ENCODE data around the gene NMRK2. TPM values are rescaled to one million over a fixed set of nuclear protein-coding genes. Genes with fewer than 3 reads are reported as not detected.
"Not testable (repeated sequence)": the region's sequence is repeated elsewhere in the genome, so short reads cannot be mapped to it uniquely, and the experiment has no call there.

NMRK2 gene
- total RNA-seq, 1 donor from 2014 or later = not detected

GRCh38 chr19:3936506-3937442 is 3.9 kb downstream of the NMRK2 start:
- H3K27me3 ChIP-seq = no peaks in the 10 kb centered on the region
- TF ChIP-seq POLR2AphosphoS5 (IDR thresholded peaks at IDR 0.05; ENCODE audit: insufficient read depth in 1 of 2, low read depth in 1 of 2) = no peak
- TF ChIP-seq CTCF (IDR thresholded peaks at IDR 0.05) = no peak
- H3K9me3 ChIP-seq = no peaks in the 10 kb centered on the region
- peaks cover 8% of the 10 kb centered on the region for H3K4me1 ChIP-seq
- DNase-seq (ENCODE audit: extremely low spot score in 2 of 2) = no peak
- H3K36me3 ChIP-seq = no peaks in the 10 kb centered on the region
- H3K4me3 ChIP-seq = no peak overlapping the region
- intact Hi-C loops (cut with DNase I) = no loop called here
- H3K27ac ChIP-seq = no peak overlapping the region

- not testable (repeated sequence) for H3K36me3 ChIP-seq; DNase-seq (ENCODE audit: extremely low spot score in 2 of 2)
These were observed 5.6 kb downstream of the NMRK2 start for GRCh38 chr19:3938300-3938950.

GRCh38 chr19:3942790-3943409 is 10.0 kb downstream of the NMRK2 start:
- Histone ChIP-seq H3K4me1 (no peaks in the 10 kb centered on the region), H3K9me3 (no peaks in the 10 kb centered on the region), H3K4me3 (no peak overlapping the region), H3K36me3 (no peaks in the 10 kb centered on the region), H3K27ac (no peak overlapping the region), H3K27me3 (no peaks in the 10 kb centered on the region)
- intact Hi-C loops (cut with DNase I) = no loop called here
- DNase-seq (ENCODE audit: extremely low spot score in 2 of 2) = no peak
- TF ChIP-seq POLR2A (IDR thresholded peaks at IDR 0.05) (no peak), POLR2AphosphoS5 (IDR thresholded peaks at IDR 0.05; ENCODE audit: insufficient read depth in 1 of 2, low read depth in 1 of 2) (no peak), CTCF (IDR thresholded peaks at IDR 0.05) (no peak)

More at GRCh38 chr19:3938300-3938950, 5.6 kb downstream of the NMRK2 start:
- H3K27ac ChIP-seq; H3K4me1 ChIP-seq; H3K9me3 ChIP-seq; H3K4me3 ChIP-seq; H3K27me3 ChIP-seq; intact Hi-C loops (cut with DNase I): not testable (repeated sequence)

GRCh38 chr19:3944018-3944721 is 11.3 kb downstream of the NMRK2 start:
- no peak for DNase-seq (ENCODE audit: extremely low spot score in 2 of 2)
- Histone ChIP-seq H3K4me3 (no peak overlapping the region), H3K4me1 (no peaks in the 10 kb centered on the region), H3K27ac (no peak overlapping the region), H3K27me3 (no peaks in the 10 kb centered on the region), H3K36me3 (no peaks in the 10 kb centered on the region), H3K9me3 (no peaks in the 10 kb centered on the region)
- intact Hi-C loops (cut with DNase I) = no loop called here
- TF ChIP-seq POLR2A (IDR thresholded peaks at IDR 0.05) = no peak
- TF ChIP-seq POLR2AphosphoS5 (IDR thresholded peaks at IDR 0.05; ENCODE audit: insufficient read depth in 1 of 2, low read depth in 1 of 2) = no peak
- no peak for TF ChIP-seq CTCF (IDR thresholded peaks at IDR 0.05)

GRCh38 chr19:3945838-3946237 is 13.0 kb downstream of the NMRK2 start:
- intact Hi-C loops (cut with DNase I) = no loop called here
- no peaks in the 10 kb centered on the region for H3K27me3 ChIP-seq
- H3K9me3 ChIP-seq = no peaks in the 10 kb centered on the region
- TF ChIP-seq POLR2AphosphoS5 (IDR thresholded peaks at IDR 0.05; ENCODE audit: insufficient read depth in 1 of 2, low read depth in 1 of 2) = no peak
- no peak for TF ChIP-seq CTCF (IDR thresholded peaks at IDR 0.05)
- TF ChIP-seq POLR2A (IDR thresholded peaks at IDR 0.05) = no peak
- H3K4me1 ChIP-seq = peaks cover 4% of the 10 kb centered on the region
- DNase-seq (ENCODE audit: extremely low spot score in 2 of 2) = no peak
- no peak overlapping the region for H3K4me3 ChIP-seq
- no peak overlapping the region for H3K27ac ChIP-seq
- H3K36me3 ChIP-seq = no peaks in the 10 kb centered on the region

GRCh38 chr19:3947316-3947933 is 14.6 kb downstream of the NMRK2 start:
- DNase-seq (ENCODE audit: extremely low spot score in 2 of 2); intact Hi-C loops (cut with DNase I); H3K4me3 ChIP-seq; H3K27me3 ChIP-seq; H3K27ac ChIP-seq; H3K9me3 ChIP-seq; H3K36me3 ChIP-seq: not testable (repeated sequence)
- H3K4me1 ChIP-seq = peaks cover 14% of the 10 kb centered on the region
